ENCODE measurements around the gene GYG2.
"Not testable (repeated sequence)": the region's sequence is repeated elsewhere in the genome, so short reads cannot be mapped to it uniquely, and the experiment has no call there.

The GYG2 gene

GRCh38 chrX:2921193-2921592 is 92.5 kb downstream of the GYG2 start:
- no peaks in the 10 kb centered on the region for H3K36me3 ChIP-seq
- H3K9me3 ChIP-seq, result no peaks in the 10 kb centered on the region
- TF ChIP-seq CTCF (IDR thresholded peaks at IDR 0.05; ENCODE audit: low read depth, low read length), result no peak
- no peak for DNase-seq
- no peaks in the 10 kb centered on the region for H3K4me1 ChIP-seq
- no peaks in the 10 kb centered on the region for H3K27me3 ChIP-seq
- no peak overlapping the region for H3K4me3 ChIP-seq (ENCODE audit: low read depth, low read length)

GRCh38 chrX:2921750-2922149 is 93.0 kb downstream of the GYG2 start:
- DNase-seq, result no peak
- no peaks in the 10 kb centered on the region for H3K27me3 ChIP-seq
- no peak for TF ChIP-seq CTCF (IDR thresholded peaks at IDR 0.05; ENCODE audit: low read depth, low read length)
- no peaks in the 10 kb centered on the region for H3K9me3 ChIP-seq
- H3K4me1 ChIP-seq, result no peaks in the 10 kb centered on the region
- no peak overlapping the region for H3K4me3 ChIP-seq (ENCODE audit: low read depth, low read length)
- no peaks in the 10 kb centered on the region for H3K36me3 ChIP-seq

- TF ChIP-seq CTCF (IDR thresholded peaks at IDR 0.05; ENCODE audit: low read depth, low read length), result no peak
- no peaks in the 10 kb centered on the region for H3K36me3 ChIP-seq
- DNase-seq, result no peak
- H3K27me3 ChIP-seq, result no peaks in the 10 kb centered on the region
- no peak overlapping the region for H3K4me3 ChIP-seq (ENCODE audit: low read depth, low read length)
- H3K9me3 ChIP-seq, result no peaks in the 10 kb centered on the region
- H3K4me1 ChIP-seq, result no peaks in the 10 kb centered on the region
These were observed 95.4 kb downstream of the GYG2 start for GRCh38 chrX:2924151-2924550.

GRCh38 chrX:2926255-2926654 is 97.5 kb downstream of the GYG2 start:
- H3K4me3 ChIP-seq (ENCODE audit: low read depth, low read length); H3K36me3 ChIP-seq; DNase-seq; H3K4me1 ChIP-seq; H3K9me3 ChIP-seq; H3K27me3 ChIP-seq: not testable (repeated sequence)

DNA sequence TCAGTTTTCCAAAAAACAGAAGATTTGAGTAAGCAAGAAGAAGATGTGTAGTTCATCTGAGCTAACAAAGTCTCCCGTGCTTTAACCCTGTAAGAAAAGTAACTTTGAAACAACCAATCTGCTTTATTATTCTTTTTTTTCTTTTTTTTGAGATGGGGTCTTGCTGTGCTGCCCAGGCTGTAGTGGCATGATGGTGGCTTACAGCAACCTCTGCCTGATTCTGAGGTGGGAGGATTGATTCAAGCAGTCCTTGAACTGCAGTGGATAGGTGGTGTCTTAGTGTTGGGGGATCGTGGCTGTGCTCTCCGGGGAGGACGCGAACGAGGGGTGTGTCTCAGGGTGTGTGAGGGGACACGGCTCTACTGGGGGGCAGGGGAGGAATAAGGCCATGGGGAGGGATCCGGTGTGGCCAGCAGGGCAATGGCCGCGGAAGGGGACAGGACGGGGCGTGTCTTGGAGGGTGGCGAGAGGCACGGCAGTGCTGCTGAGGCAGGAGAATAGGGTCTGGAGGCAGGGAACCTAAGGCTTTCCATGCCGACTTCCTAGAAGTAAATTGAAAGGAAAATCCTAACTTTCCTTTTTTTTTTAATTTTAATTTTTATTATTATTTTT is 98.0 kb downstream of the GYG2 start:
- Histone ChIP-seq H3K4me3 (ENCODE audit: low read depth, low read length) (no peak overlapping the region), H3K36me3 (no peaks in the 10 kb centered on the region), H3K4me1 (no peaks in the 10 kb centered on the region), H3K27me3 (no peaks in the 10 kb centered on the region), H3K9me3 (no peaks in the 10 kb centered on the region)
- no peak for DNase-seq
- no peak for TF ChIP-seq CTCF (IDR thresholded peaks at IDR 0.05; ENCODE audit: low read depth, low read length)

DNA sequence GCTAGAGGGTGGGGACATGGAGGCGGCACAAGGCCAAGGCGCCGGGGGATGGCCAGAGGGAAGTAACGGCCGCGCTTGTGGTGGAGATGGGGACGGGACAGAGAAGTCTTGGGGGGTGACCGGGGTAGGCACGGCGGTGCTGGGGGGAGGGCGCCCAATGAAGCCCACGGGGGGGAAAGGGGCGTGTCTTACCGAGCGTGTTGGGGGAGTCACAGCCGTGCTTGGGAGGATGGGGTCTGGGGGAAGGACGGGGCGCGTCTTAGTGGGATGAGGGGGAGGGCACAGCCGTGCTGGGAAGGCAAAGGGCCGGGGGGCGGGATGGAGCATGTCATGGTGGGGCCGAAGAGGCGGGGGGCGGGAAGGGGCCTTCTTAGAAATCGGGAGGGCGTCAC is 99.5 kb downstream of the GYG2 start:
- peak overlapping the region; percentile 14; the same call in 1 of the 2 replicates for H3K4me3 ChIP-seq (ENCODE audit: low read depth, low read length)
- H3K27me3 ChIP-seq, result no peaks in the 10 kb centered on the region

More for the DNA sequence above, 99.5 kb downstream of the GYG2 start:
- no peak for TF ChIP-seq CTCF (IDR thresholded peaks at IDR 0.05; ENCODE audit: low read depth, low read length)
- no peaks in the 10 kb centered on the region for H3K4me1 ChIP-seq
- DNase-seq, result peak; percentile 15
- no peaks in the 10 kb centered on the region for H3K9me3 ChIP-seq
- no peaks in the 10 kb centered on the region for H3K36me3 ChIP-seq

All from BE2C (cell line).